ENCODE results near the gene KAT7. TPM values are rescaled to one million over a fixed set of nuclear protein-coding genes. Genes with fewer than 3 reads are reported as not detected.
"Not testable (repeated sequence)": the region's sequence is repeated elsewhere in the genome, so short reads cannot be mapped to it uniquely, and the experiment has no call there.

The KAT7 gene
- total RNA-seq, 2 experiments from 2014 or later: 79.8 to 80.2 TPM

DNA sequence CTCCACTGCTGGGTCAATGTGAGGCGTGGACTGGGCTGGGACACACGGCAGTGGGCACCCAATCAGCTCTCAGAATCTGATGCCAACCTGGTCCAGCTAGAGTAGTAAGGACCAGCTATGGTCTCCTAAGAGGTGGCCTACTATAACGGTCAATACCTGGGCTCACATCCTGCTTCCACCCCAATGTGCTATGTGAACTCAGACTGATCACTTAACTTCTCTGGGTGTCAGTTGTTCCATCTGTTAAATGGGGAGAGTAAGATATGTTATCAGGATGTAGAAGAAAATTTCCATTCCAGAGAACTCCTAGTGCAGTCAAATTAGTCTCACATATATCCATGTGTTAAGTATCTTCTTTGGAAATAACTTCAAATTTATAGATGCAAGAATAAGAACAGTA is 38.8 kb upstream of the KAT7 start:
- ChIA-PET CTCF (interaction anchor here (0.7 to 2.9 kb wide), 2 partner anchors 10 to 945 kb away, joined by 3 to 12 read pairs; no protein-coding TSS in a partner anchor), POLR2A (interaction anchor here (2.0 to 5.2 kb wide), 6 partner anchors 10 to 68 kb away, joined by 7 to 132 read pairs (median 57); partner anchors contain the start of genes FAM117A, KAT7 and SLC35B1)
- H3K27me3 Mint-ChIP-seq: no peaks in the 10 kb centered on the region
- H3K9me3 Mint-ChIP-seq: no peaks in the 10 kb centered on the region
- H3K4me1 Mint-ChIP-seq: peaks cover 83% of the 10 kb centered on the region
- no peak overlapping the region for H3K4me3 Mint-ChIP-seq
- peak overlapping the region; percentile 94 for H3K27ac Mint-ChIP-seq
- H3K36me3 Mint-ChIP-seq (ENCODE audit: low read depth): peaks cover 43% of the 10 kb centered on the region
- DNase-seq: no peak

DNA sequence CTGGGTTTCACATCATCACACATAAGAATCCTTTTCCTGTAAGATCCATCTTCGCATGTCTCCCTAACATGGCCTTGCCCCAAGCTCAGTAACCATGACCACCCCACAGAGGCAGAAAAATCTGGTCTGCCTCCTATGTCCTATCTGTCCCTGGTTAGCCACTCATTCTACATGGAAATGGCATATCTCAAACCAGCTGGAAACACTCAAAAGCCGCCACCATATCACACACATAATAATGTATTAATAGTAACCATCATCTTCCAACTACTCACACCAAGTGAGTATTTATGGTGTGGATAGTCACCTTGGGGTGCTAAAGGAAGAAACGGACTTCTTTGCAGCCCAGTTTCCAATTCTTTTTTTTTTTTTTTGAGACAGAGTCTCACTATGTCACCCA is 36.0 kb upstream of the KAT7 start:
- DNase-seq: no peak
- peaks cover 40% of the 10 kb centered on the region for H3K36me3 Mint-ChIP-seq (ENCODE audit: low read depth)
- CTCF ChIA-PET: interaction anchor here (0.7 to 1.6 kb wide), 3 partner anchors 45 to 106 kb away, joined by 3 to 4 read pairs (median 3); no protein-coding TSS in a partner anchor
- no peak overlapping the region for H3K4me3 Mint-ChIP-seq
- no peaks in the 10 kb centered on the region for H3K9me3 Mint-ChIP-seq
- peaks cover 74% of the 10 kb centered on the region for H3K4me1 Mint-ChIP-seq
- H3K27ac Mint-ChIP-seq: peak overlapping the region; percentile 12
- H3K27me3 Mint-ChIP-seq: no peaks in the 10 kb centered on the region
- POLR2A ChIA-PET: interaction anchor here (1.0 to 2.5 kb wide), 4 partner anchors 9 to 41 kb away, joined by 3 to 15 read pairs (median 6); partner anchors contain the start of gene FAM117A

DNA sequence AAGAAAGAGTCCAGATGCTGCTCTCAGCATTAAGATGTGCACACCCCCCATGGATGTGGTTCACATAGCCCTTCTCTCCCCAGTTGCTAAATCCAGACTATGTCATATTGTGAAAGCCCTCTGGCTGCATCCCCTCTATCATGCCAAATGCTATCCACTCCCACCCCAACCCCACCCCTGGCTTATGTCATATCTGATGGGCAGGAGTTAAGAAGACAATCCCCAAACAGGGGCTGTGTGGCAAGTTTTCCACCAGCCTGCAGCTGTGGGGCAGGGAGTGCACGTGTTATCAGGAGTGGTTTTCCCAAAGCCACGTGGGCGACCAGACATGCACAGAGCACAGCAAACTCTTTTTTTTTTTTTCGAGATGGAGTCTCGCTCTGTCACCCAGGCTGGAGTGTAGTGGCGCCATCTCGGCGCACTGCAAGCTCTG is 34.5 kb upstream of the KAT7 start:
- peaks cover 70% of the 10 kb centered on the region for H3K4me1 Mint-ChIP-seq
- H3K27me3 Mint-ChIP-seq: no peaks in the 10 kb centered on the region
- H3K9me3 Mint-ChIP-seq: no peaks in the 10 kb centered on the region
- ChIA-PET POLR2A (interaction anchor here (0.8 to 11.0 kb wide), 4 partner anchors 8 to 46 kb away, joined by 3 to 196 read pairs (median 12); partner anchors contain the start of gene SLC35B1), CTCF (no interaction called here)
- no peak overlapping the region for H3K4me3 Mint-ChIP-seq
- H3K36me3 Mint-ChIP-seq (ENCODE audit: low read depth): peaks cover 47% of the 10 kb centered on the region
- H3K27ac Mint-ChIP-seq: no peak overlapping the region
- no peak for DNase-seq

DNA sequence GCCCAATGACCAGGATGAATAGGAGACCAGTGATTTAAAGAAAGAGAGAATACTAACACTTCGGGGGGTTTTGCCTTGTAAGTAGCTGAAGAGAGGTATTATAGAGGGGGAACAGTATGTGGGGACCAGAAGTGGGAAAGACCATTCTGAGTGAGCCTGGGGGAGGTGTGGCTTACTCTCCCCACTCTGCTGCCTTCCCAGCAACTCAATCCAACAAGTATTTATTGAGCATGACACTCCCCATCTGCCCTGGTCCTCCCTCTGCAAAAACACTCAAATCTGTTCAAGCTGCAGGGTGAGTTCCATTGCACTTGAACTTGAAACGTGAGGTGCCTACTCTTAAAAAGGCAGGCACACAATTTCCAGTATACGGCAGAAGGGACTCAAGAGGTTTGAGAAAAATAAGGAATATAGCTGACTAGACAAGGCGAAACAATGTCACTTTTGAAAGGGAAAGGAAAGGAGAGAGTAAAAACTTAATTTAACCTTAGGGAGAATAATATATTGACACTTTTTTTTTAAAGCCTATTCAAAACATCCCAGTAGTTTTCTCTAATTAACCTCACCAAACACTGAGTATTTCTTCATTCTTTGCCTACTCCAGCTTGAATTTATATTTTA is 32.7 kb upstream of the KAT7 start:
- CTCF ChIA-PET: interaction anchor here (1.3 to 1.6 kb wide), 2 partner anchors 9 to 14 kb away, joined by 3 to 6 read pairs; no protein-coding TSS in a partner anchor
- POLR2A ChIA-PET: interaction anchor here (0.7 to 11.0 kb wide), 3 partner anchors 8 to 26 kb away, joined by 3 to 196 read pairs (median 14); no protein-coding TSS in a partner anchor
- peak overlapping the region; percentile 12 for H3K27ac Mint-ChIP-seq
- no peak overlapping the region for H3K4me3 Mint-ChIP-seq
- no peaks in the 10 kb centered on the region for H3K9me3 Mint-ChIP-seq
- peaks cover 72% of the 10 kb centered on the region for H3K4me1 Mint-ChIP-seq
- peaks cover 54% of the 10 kb centered on the region for H3K36me3 Mint-ChIP-seq (ENCODE audit: low read depth)
- DNase-seq: no peak
- H3K27me3 Mint-ChIP-seq: no peaks in the 10 kb centered on the region

DNA sequence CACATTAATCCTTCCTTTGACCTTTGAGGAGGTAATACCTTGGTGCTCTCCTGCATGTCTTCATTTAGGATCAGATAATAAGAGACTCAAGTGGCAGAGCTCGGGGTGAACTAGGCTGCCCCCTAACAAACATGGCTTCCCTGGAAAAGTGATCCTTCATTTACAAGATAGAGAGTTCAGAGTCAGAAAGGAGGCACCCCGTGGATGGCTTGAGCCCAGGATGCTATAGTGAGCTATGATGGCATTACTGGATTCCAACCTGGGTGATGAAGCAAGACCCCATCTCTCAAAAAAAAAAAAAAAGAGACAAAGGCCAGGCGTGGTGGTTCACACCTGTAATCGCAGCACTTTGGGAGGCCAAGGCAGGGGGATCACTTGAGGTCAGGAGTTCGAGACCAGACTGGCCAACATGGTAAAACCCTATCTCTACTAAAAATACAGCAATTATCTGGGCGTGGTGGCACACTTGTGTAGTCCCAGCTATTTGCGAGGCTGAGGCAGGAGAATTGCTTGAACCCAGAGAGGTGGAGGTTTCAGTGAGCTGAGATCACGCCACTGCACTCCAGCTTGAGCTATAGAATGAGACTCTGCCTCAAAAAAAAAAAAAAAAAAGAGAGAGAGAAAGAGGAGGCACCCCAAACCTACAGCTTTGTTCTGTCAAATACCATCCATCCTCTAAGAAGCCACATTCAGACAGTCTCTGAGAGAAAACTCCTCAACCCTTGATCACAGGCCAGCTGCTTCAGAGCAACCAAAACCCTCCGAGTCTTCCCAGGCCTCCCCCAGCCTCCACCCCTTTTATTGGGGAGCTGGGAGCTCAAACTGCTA is 31.9 kb upstream of the KAT7 start:
- CTCF ChIA-PET: interaction anchor here (0.7 to 1.6 kb wide), 4 partner anchors 10 to 181 kb away, joined by 3 to 6 read pairs (median 4); no protein-coding TSS in a partner anchor

DNA sequence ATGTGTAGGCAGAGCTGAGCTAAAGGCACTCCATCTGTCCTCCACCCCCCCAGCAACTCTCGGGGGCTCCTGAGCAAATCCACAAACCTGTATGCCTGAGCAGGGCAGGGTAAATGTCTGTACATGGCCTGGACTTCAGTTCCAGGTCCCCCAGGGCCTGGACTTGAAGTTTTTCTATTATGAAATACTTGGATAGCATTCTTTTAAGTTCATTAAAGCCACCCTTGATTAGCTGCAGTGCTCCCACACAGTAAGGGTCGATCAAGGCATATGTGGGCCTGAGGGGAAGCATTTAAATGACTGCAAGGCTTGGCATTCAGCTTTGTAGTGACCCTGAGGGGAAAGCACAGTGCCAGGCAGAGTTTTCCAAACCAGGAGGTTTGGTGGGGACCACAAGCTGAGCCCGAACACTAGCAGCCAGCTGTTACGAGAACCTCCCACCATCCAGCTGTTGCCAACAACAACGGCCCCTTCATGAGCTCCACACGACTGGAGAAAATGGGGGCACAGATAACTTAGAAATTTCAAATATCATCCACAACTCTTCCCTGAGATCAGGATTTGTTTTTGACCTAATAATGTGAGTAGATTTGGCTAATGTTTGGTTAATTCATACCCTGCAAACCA is 31.2 kb upstream of the KAT7 start:
- ChIA-PET CTCF (interaction anchor here (1.2 to 1.6 kb wide), 2 partner anchors 10 to 15 kb away, joined by 3 to 4 read pairs; no protein-coding TSS in a partner anchor), POLR2A (interaction anchor here (0.9 to 11.0 kb wide), 4 partner anchors 10 to 49 kb away, joined by 3 to 196 read pairs (median 9); partner anchors contain the start of gene SLC35B1)
- Mint-ChIP-seq H3K27ac (no peak overlapping the region), H3K9me3 (no peaks in the 10 kb centered on the region), H3K36me3 (ENCODE audit: low read depth) (peaks cover 54% of the 10 kb centered on the region), H3K4me1 (peaks cover 83% of the 10 kb centered on the region), H3K4me3 (no peak overlapping the region), H3K27me3 (no peaks in the 10 kb centered on the region)
- no peak for DNase-seq

More for the DNA sequence above, 31.9 kb upstream of the KAT7 start:
- Mint-ChIP-seq H3K27me3 (no peaks in the 10 kb centered on the region), H3K4me3 (no peak overlapping the region), H3K9me3 (no peaks in the 10 kb centered on the region), H3K27ac (no peak overlapping the region), H3K4me1 (peaks cover 78% of the 10 kb centered on the region), H3K36me3 (ENCODE audit: low read depth) (peaks cover 55% of the 10 kb centered on the region)
- no peak for DNase-seq
- POLR2A ChIA-PET: interaction anchor here (0.7 to 11.0 kb wide), 5 partner anchors 9 to 48 kb away, joined by 3 to 196 read pairs (median 4); partner anchors contain the start of gene SLC35B1

DNA sequence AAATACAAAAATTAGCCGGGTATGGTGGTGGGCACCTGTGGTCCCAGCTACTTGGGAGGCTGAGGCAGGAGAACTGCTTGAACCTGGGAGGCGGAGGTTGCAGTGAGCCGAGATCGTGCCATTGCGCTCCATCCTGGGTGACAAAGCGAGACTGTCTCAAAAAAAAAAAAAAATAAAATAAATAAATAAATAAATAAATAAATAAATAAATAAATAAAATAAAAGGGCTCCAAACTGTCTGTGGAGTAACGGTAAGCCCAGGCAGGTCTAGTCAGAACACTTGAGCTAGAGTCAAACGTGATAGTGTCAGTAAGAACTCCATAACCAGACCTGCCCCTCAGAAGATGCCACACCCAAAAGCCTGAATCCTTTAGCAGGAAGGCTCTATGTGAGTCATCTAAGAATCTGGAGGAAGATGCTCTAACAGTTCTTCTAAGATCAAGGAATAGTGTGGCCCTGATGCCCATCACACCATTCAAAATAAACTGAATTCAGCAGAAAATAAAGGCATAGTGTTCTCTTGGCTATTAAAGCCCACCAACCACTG is 29.9 kb upstream of the KAT7 start:
- DNase-seq, H3K27ac Mint-ChIP-seq, H3K4me3 Mint-ChIP-seq, H3K27me3 Mint-ChIP-seq, H3K9me3 Mint-ChIP-seq: not testable (repeated sequence)
- Mint-ChIP-seq H3K4me1 (peaks cover 79% of the 10 kb centered on the region), H3K36me3 (ENCODE audit: low read depth) (peaks cover 49% of the 10 kb centered on the region)
- ChIA-PET CTCF (interaction anchor here (0.7 to 2.0 kb wide), 3 partner anchors 10 to 914 kb away, joined by 3 to 7 read pairs (median 3); no protein-coding TSS in a partner anchor), POLR2A (interaction anchor here (1.6 to 11.0 kb wide), 4 partner anchors 10 to 50 kb away, joined by 6 to 196 read pairs (median 73); partner anchors contain the start of gene SLC35B1)

DNA sequence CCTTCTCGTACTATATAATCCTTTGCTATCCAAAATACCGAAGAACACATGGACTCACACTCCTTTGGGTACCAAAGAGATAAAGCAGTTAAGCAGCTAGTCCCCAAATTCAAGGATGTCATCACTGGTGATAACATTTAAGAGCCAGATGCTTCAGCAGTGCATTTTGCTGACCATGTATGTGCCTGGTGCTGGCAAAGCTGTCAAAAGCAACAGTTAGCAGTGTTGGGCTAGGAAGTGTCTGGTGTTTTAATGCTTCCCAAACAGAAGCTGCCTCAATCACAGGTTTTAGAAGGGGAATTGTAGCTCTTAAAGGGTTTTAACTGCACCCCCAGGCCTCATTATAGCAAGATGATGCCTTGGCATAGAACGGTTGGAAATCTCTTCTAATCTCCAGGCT is 29.3 kb upstream of the KAT7 start:
- no peak for DNase-seq
- H3K27me3 Mint-ChIP-seq: no peaks in the 10 kb centered on the region
- peaks cover 76% of the 10 kb centered on the region for H3K4me1 Mint-ChIP-seq
- H3K9me3 Mint-ChIP-seq: no peaks in the 10 kb centered on the region
- H3K4me3 Mint-ChIP-seq: no peak overlapping the region
- H3K36me3 Mint-ChIP-seq (ENCODE audit: low read depth): peaks cover 50% of the 10 kb centered on the region
- ChIA-PET POLR2A (interaction anchor here (1.6 to 11.0 kb wide), 3 partner anchors 11 to 51 kb away, joined by 6 to 196 read pairs (median 132); partner anchors contain the start of gene SLC35B1), CTCF (interaction anchor here (0.7 to 2.0 kb wide), 3 partner anchors 11 to 914 kb away, joined by 3 to 7 read pairs (median 3); no protein-coding TSS in a partner anchor)
- H3K27ac Mint-ChIP-seq: no peak overlapping the region

DNA sequence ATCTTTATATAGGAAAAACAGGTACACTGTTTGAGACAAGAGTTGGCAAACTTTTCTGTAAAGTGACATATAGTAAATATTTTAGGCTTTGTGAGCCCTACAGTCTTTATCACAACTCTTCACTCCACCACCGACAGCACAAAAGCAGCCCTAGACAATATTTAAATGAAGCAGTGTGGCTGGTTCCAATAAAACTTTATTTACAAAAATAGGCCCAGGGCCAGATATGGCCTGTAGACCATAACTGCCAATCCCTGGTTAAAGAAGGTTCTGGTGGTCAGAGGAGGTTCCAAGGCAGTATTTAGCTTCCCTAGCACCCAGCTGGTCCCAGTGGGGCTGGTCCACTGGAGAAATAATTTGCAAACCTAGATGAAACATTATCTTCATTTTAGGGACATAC is 28.2 kb upstream of the KAT7 start:
- Mint-ChIP-seq H3K27ac (no peak overlapping the region), H3K4me3 (no peak overlapping the region), H3K4me1 (peaks cover 77% of the 10 kb centered on the region), H3K9me3 (no peaks in the 10 kb centered on the region), H3K27me3 (peaks cover 7% of the 10 kb centered on the region), H3K36me3 (ENCODE audit: low read depth) (peaks cover 47% of the 10 kb centered on the region)
- POLR2A ChIA-PET: interaction anchor here (2.0 to 11.0 kb wide), 6 partner anchors 8 to 52 kb away, joined by 5 to 196 read pairs (median 55); partner anchors contain the start of genes KAT7 and SLC35B1
- CTCF ChIA-PET: interaction anchor here (1.0 to 5.1 kb wide), 2 partner anchors 51 to 190 kb away, joined by 3 to 38 read pairs; partner anchors contain the start of gene SLC35B1
- no peak for DNase-seq

DNA sequence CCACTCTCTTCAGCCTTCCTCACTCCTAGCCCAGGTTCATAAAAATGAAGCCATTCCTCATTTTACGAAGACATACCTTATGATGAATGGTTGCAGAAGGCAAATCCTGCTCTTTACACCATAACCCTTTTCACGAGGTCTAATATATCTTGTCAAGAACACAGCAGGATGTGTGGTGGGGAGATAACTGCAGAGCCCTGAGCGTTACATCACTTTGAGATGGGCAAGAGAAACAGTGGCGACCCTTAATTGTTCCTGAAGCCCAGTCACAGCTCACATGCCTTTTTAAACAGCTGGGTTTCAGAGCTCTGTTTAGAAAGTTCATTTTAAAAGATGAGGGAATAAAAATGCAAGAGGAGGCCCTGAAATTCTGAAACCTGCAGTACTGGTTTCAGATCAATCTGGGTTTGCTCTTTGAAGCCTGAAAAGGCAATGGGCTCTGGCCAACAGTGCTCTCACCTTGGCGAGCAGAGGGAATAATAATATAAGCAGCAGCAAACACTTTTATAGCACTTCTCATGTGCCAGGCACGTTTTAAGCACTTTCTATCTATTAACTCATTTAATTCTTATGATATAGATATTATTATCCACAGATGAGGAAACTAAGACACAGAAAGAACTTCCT is 27.4 kb upstream of the KAT7 start:
- Mint-ChIP-seq H3K4me1 (peaks cover 72% of the 10 kb centered on the region), H3K9me3 (no peaks in the 10 kb centered on the region), H3K27ac (peak overlapping the region; percentile 72), H3K27me3 (peaks cover 15% of the 10 kb centered on the region), H3K36me3 (ENCODE audit: low read depth) (peaks cover 39% of the 10 kb centered on the region), H3K4me3 (peak overlapping the region; percentile 55)
- ChIA-PET CTCF (interaction anchor here (1.0 to 5.1 kb wide), 3 partner anchors 19 to 191 kb away, joined by 3 to 38 read pairs (median 7); partner anchors contain the start of gene SLC35B1), POLR2A (interaction anchor here (2.0 to 11.0 kb wide), 6 partner anchors 8 to 52 kb away, joined by 5 to 196 read pairs (median 55); partner anchors contain the start of genes KAT7 and SLC35B1)
- no peak for DNase-seq
